Activated CD8-positive, alpha-beta memory T cell treated with anti-CD3 and anti-CD28 coated beads, Interleukin-2, amount 50 U/mL, for 24 hours (primary cell): ENCODE results near the gene SCNN1B.

Experiments
- DNase-seq: peaks from one replicate; pipeline ENCODE4 v3.0.0-alpha.2; 2020; ENCODE audit errors: extremely low read depth

The SCNN1B gene

GRCh38 chr16:23407436-23408127, 105.5 kb downstream of the SCNN1B start:
- DNase-seq: no peak

- DNase-seq: no peak
Measured at GRCh38 chr16:23408242-23408822, 106.2 kb downstream of the SCNN1B start.

GRCh38 chr16:23408823-23409298, 106.8 kb downstream of the SCNN1B start:
- DNase-seq: no peak

GRCh38 chr16:23409522-23409921, 107.4 kb downstream of the SCNN1B start:
- DNase-seq: no peak

- no peak for DNase-seq
Measured at GRCh38 chr16:23410176-23410575, 108.1 kb downstream of the SCNN1B start.

GRCh38 chr16:23414731-23415130, 112.6 kb downstream of the SCNN1B start:
- DNase-seq: no peak

GRCh38 chr16:23416816-23417215, 114.7 kb downstream of the SCNN1B start:
- DNase-seq: no peak

- no peak for DNase-seq
Measured at GRCh38 chr16:23420011-23420410, 117.9 kb downstream of the SCNN1B start.

GRCh38 chr16:23423496-23424049, 121.5 kb downstream of the SCNN1B start:
- no peak for DNase-seq

- no peak for DNase-seq
Measured at GRCh38 chr16:23424292-23424958, 122.3 kb downstream of the SCNN1B start.

- no peak for DNase-seq
Measured at GRCh38 chr16:23428351-23428750, 126.2 kb downstream of the SCNN1B start.
